ENCODE data around the gene GRIP2.

GRIP2 gene

DNA sequence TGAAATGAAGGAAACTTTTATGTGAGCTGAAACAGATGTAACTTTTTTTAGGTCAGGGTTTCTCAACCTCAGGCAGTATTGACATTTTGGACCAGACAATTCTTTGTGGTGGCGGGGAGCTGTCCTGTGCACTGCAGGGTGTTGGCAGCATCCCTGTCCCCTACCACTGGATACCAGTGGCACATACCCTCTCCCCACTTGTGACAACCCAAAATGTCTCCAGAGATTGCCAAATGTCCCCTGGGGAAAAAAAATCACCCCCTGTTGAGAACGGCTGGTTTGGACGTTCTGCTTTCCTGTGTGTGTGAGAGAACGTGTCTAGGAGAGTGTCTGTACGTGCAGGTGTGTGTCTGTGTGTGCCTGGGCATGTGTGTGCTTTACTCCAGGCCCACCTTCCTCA is 30.7 kb upstream of the GRIP2 start:
- Histone ChIP-seq H3K27me3 (ENCODE audit: insufficient read depth, low read length, poor library complexity) (no peaks in the 10 kb centered on the region), H3K18ac (ENCODE audit: low read length) (no peak overlapping the region), H3K23ac (ENCODE audit: low read length) (no peak overlapping the region), H3K79me2 (ENCODE audit: control insufficient read depth, insufficient read depth, low read length) (no peaks in the 10 kb centered on the region), H3K27ac (ENCODE audit: low read depth, low read length) (no peak overlapping the region), H3K4ac (ENCODE audit: low read depth, low read length) (no peak overlapping the region), H3K4me1 (ENCODE audit: control insufficient read depth, low read depth, low read length) (no peaks in the 10 kb centered on the region), H3K56ac (ENCODE audit: low read length) (no peak overlapping the region), H3K4me2 (ENCODE audit: low read length) (no peak overlapping the region), H4K8ac (ENCODE audit: low read depth, low read length) (no peak overlapping the region), H2BK5ac (ENCODE audit: low read length) (no peak overlapping the region), H2BK15ac (replicated peaks; ENCODE audit: low read depth) (no peak overlapping the region), H2AK5ac (ENCODE audit: low read length) (no peak overlapping the region), H4K5ac (ENCODE audit: low read length) (no peak overlapping the region), H2BK120ac (ENCODE audit: low read depth, low read length) (no peak overlapping the region), H3K36me3 (ENCODE audit: control insufficient read depth, insufficient read depth, low read length) (no peaks in the 10 kb centered on the region), H3K9ac (ENCODE audit: low read length) (no peak overlapping the region), H3K4me3 (ENCODE audit: low read length) (no peak overlapping the region), H3K79me1 (ENCODE audit: low read length) (no peaks in the 10 kb centered on the region)
- DNase-seq, result no peak
- WGBS (ENCODE audit: extremely low coverage, insufficient coverage, low lambda C conversion rate), result no CpG with 5 or more reads among the region's 5 CpGs

DNA sequence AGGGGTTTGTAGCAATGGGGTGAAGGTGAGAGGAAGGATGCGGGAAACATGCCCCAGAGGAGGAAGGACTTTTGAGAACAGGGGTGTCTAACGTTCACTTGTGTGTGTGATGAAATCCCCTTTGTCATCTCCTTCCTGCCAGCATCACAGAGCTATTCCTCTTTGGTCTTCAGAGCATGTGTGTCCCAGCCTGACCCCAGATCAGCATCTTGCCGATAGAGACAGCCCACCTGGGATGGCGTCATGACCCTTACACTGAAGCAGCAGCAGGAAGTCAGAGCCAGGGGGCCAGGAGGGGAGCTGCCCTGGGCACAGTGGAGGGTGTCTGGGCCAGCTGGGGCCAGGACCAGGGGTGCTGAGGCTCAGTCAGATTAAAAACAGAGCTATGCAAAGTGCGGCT is 29.9 kb upstream of the GRIP2 start:
- WGBS (ENCODE audit: extremely low coverage, insufficient coverage, low lambda C conversion rate), result no CpG with 5 or more reads among the region's 5 CpGs
- no peak overlapping the region for H3K56ac ChIP-seq (ENCODE audit: low read length)
- H3K9ac ChIP-seq (ENCODE audit: low read length), result no peak overlapping the region
- H3K4me3 ChIP-seq (ENCODE audit: low read length), result no peak overlapping the region
- no peak overlapping the region for H3K23ac ChIP-seq (ENCODE audit: low read length)
- no peaks in the 10 kb centered on the region for H3K4me1 ChIP-seq (ENCODE audit: control insufficient read depth, low read depth, low read length)
- no peak overlapping the region for H2BK15ac ChIP-seq (replicated peaks; ENCODE audit: low read depth)
- H3K27ac ChIP-seq (ENCODE audit: low read depth, low read length), result no peak overlapping the region
- no peak overlapping the region for H2BK120ac ChIP-seq (ENCODE audit: low read depth, low read length)
- no peak overlapping the region for H3K4me2 ChIP-seq (ENCODE audit: low read length)
- H4K5ac ChIP-seq (ENCODE audit: low read length), result no peak overlapping the region
- no peaks in the 10 kb centered on the region for H3K27me3 ChIP-seq (ENCODE audit: insufficient read depth, low read length, poor library complexity)
- H3K18ac ChIP-seq (ENCODE audit: low read length), result no peak overlapping the region
- H3K79me2 ChIP-seq (ENCODE audit: control insufficient read depth, insufficient read depth, low read length), result no peaks in the 10 kb centered on the region
- DNase-seq, result no peak
- H3K4ac ChIP-seq (ENCODE audit: low read depth, low read length), result no peak overlapping the region
- H2AK5ac ChIP-seq (ENCODE audit: low read length), result no peak overlapping the region
- H3K79me1 ChIP-seq (ENCODE audit: low read length), result no peaks in the 10 kb centered on the region
- no peak overlapping the region for H2BK5ac ChIP-seq (ENCODE audit: low read length)
- H3K36me3 ChIP-seq (ENCODE audit: control insufficient read depth, insufficient read depth, low read length), result no peaks in the 10 kb centered on the region
- H4K8ac ChIP-seq (ENCODE audit: low read depth, low read length), result no peak overlapping the region

DNA sequence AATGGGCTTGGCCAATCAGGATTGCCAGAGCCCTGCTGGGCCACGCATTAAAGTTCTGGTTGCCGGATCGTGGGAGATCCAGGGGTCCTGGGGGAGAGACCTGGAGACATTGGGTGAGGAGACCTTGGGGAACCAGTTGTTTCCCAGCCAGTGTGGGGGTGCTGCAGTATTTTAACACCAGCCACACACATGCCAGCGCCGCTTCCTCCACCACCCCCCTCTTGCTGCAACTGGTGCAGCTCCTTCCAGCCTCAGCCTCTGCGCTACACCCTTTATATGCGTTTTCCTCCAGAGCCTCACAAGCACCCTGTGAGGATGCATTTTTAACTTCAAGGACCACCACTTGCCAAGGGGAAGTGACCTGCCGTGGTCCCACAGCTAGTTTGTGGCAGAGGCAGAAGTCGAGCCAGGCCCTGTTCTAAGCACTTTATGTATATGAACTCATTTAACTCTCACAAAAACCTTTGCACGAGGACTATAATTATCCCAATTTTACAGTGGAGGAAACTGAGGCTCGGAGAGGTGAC is 29.4 kb upstream of the GRIP2 start:
- Histone ChIP-seq H3K36me3 (ENCODE audit: control insufficient read depth, insufficient read depth, low read length) (no peaks in the 10 kb centered on the region), H3K27ac (ENCODE audit: low read depth, low read length) (no peak overlapping the region), H3K23ac (ENCODE audit: low read length) (no peak overlapping the region), H3K4me2 (ENCODE audit: low read length) (no peak overlapping the region), H3K4me3 (ENCODE audit: low read length) (no peak overlapping the region), H3K79me2 (ENCODE audit: control insufficient read depth, insufficient read depth, low read length) (no peaks in the 10 kb centered on the region), H3K9ac (ENCODE audit: low read length) (no peak overlapping the region), H3K56ac (ENCODE audit: low read length) (no peak overlapping the region), H2BK15ac (replicated peaks; ENCODE audit: low read depth) (no peak overlapping the region), H3K27me3 (ENCODE audit: insufficient read depth, low read length, poor library complexity) (no peaks in the 10 kb centered on the region), H2AK5ac (ENCODE audit: low read length) (no peak overlapping the region), H3K79me1 (ENCODE audit: low read length) (no peaks in the 10 kb centered on the region), H2BK120ac (ENCODE audit: low read depth, low read length) (no peak overlapping the region), H4K8ac (ENCODE audit: low read depth, low read length) (no peak overlapping the region), H4K5ac (ENCODE audit: low read length) (no peak overlapping the region), H2BK5ac (ENCODE audit: low read length) (no peak overlapping the region), H3K4me1 (ENCODE audit: control insufficient read depth, low read depth, low read length) (no peaks in the 10 kb centered on the region), H3K18ac (ENCODE audit: low read length) (no peak overlapping the region), H3K4ac (ENCODE audit: low read depth, low read length) (no peak overlapping the region)
- no CpG with 5 or more reads among the region's 11 CpGs for WGBS (ENCODE audit: extremely low coverage, insufficient coverage, low lambda C conversion rate)
- no peak for DNase-seq

DNA sequence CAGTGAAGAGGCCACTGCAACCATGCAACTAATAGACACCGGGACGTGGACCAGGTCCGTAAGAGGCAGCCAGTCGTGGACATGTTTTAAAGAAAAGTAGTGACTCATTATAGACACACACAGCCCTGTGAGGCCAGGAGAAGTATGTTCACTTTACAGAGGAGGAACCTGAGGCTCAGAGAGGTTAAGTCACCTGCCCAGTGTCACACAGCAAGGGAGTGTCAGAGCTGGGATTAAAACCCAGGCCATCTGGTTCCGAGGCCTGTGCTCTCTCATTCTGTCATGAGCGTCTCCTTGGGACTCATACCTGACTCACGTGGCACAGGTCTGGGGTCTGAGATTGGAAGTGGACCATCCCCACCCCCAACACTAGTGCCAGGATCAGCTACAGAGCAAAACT is 28.1 kb upstream of the GRIP2 start:
- Histone ChIP-seq H3K18ac (ENCODE audit: low read length) (no peak overlapping the region), H3K36me3 (ENCODE audit: control insufficient read depth, insufficient read depth, low read length) (no peaks in the 10 kb centered on the region), H3K79me1 (ENCODE audit: low read length) (no peaks in the 10 kb centered on the region), H3K23ac (ENCODE audit: low read length) (no peak overlapping the region), H3K9ac (ENCODE audit: low read length) (no peak overlapping the region), H4K8ac (ENCODE audit: low read depth, low read length) (no peak overlapping the region), H3K4ac (ENCODE audit: low read depth, low read length) (no peak overlapping the region), H3K79me2 (ENCODE audit: control insufficient read depth, insufficient read depth, low read length) (no peaks in the 10 kb centered on the region), H3K27me3 (ENCODE audit: insufficient read depth, low read length, poor library complexity) (no peaks in the 10 kb centered on the region), H2AK5ac (ENCODE audit: low read length) (no peak overlapping the region), H3K27ac (ENCODE audit: low read depth, low read length) (no peak overlapping the region), H2BK15ac (replicated peaks; ENCODE audit: low read depth) (no peak overlapping the region), H3K4me3 (ENCODE audit: low read length) (no peak overlapping the region), H4K5ac (ENCODE audit: low read length) (no peak overlapping the region), H2BK5ac (ENCODE audit: low read length) (no peak overlapping the region), H3K4me1 (ENCODE audit: control insufficient read depth, low read depth, low read length) (no peaks in the 10 kb centered on the region), H3K56ac (ENCODE audit: low read length) (no peak overlapping the region), H2BK120ac (ENCODE audit: low read depth, low read length) (no peak overlapping the region), H3K4me2 (ENCODE audit: low read length) (no peak overlapping the region)
- no peak for DNase-seq
- WGBS (ENCODE audit: extremely low coverage, insufficient coverage, low lambda C conversion rate), result no CpG with 5 or more reads among the region's 7 CpGs

DNA sequence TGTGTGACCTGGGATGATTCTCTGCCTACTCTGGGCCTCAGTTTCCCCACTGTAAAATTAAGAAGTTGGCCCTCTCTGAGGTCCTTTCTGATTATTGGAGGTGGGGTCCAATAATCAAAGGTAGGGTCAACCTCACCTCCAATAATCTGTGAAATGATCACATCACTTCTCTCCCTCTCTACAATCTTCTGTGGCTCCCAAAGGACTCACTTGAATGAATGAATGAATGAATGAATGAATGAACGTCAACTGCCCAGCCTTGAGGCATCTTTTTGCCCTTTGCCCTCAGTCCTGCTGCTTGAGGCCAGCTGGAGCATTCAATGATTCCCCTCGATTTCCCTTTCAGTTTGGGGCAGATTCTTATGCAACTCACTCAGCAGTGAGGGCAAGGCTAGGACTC is 26.7 kb upstream of the GRIP2 start:
- H4K8ac ChIP-seq (ENCODE audit: low read depth, low read length), result no peak overlapping the region
- no peak overlapping the region for H2AK5ac ChIP-seq (ENCODE audit: low read length)
- H2BK15ac ChIP-seq (replicated peaks; ENCODE audit: low read depth), result no peak overlapping the region
- no peak overlapping the region for H2BK5ac ChIP-seq (ENCODE audit: low read length)
- H3K4me1 ChIP-seq (ENCODE audit: control insufficient read depth, low read depth, low read length), result no peaks in the 10 kb centered on the region
- no peak overlapping the region for H3K9ac ChIP-seq (ENCODE audit: low read length)
- no peak overlapping the region for H3K4me3 ChIP-seq (ENCODE audit: low read length)
- no peak overlapping the region for H3K27ac ChIP-seq (ENCODE audit: low read depth, low read length)
- no peaks in the 10 kb centered on the region for H3K36me3 ChIP-seq (ENCODE audit: control insufficient read depth, insufficient read depth, low read length)
- no peaks in the 10 kb centered on the region for H3K79me2 ChIP-seq (ENCODE audit: control insufficient read depth, insufficient read depth, low read length)
- no peak overlapping the region for H3K56ac ChIP-seq (ENCODE audit: low read length)
- H3K4ac ChIP-seq (ENCODE audit: low read depth, low read length), result no peak overlapping the region
- no peak overlapping the region for H4K5ac ChIP-seq (ENCODE audit: low read length)
- H3K18ac ChIP-seq (ENCODE audit: low read length), result no peak overlapping the region
- no peak overlapping the region for H2BK120ac ChIP-seq (ENCODE audit: low read depth, low read length)
- H3K27me3 ChIP-seq (ENCODE audit: insufficient read depth, low read length, poor library complexity), result no peaks in the 10 kb centered on the region
- WGBS (ENCODE audit: extremely low coverage, insufficient coverage, low lambda C conversion rate), result no CpG with 5 or more reads among the region's 2 CpGs
- no peak overlapping the region for H3K23ac ChIP-seq (ENCODE audit: low read length)
- no peaks in the 10 kb centered on the region for H3K79me1 ChIP-seq (ENCODE audit: low read length)
- no peak overlapping the region for H3K4me2 ChIP-seq (ENCODE audit: low read length)
- no peak for DNase-seq

DNA sequence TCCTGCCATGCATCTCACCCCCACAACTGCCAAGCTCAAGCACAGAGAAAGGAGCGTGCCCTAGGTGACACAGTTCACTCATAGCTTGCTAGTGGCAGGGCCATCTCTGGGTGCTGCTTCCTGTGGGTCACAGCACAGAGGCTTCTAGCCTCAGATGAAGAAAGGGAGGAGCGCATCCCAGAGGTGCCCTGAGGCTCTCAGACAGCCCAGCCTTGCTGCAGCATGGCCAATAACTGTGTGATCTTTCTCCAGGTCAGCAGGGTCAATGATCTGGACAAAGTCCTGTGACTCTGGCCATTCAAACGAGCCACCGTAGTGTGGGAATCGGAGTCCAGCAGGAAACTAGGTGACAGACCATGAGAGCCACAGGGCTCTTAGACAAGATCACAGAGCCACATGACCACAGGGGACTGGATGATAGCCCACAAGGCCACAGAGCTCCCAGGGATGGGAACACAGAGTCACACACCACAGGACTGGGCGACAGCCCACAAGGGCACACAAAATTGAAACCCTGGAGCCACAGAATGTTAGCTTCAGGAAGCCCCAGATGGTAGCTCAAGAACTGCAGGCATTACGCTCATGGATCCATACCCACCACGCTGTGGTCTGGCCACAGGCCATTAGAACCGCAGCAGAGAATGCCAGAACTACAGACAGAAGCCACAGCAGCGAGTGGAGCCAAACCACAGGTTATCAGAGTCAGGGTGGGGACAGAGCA is 25.9 kb upstream of the GRIP2 start:
- Histone ChIP-seq H3K4me3 (ENCODE audit: low read length) (no peak overlapping the region), H3K4ac (ENCODE audit: low read depth, low read length) (no peak overlapping the region), H3K36me3 (ENCODE audit: control insufficient read depth, insufficient read depth, low read length) (no peaks in the 10 kb centered on the region), H2AK5ac (ENCODE audit: low read length) (no peak overlapping the region), H3K9ac (ENCODE audit: low read length) (no peak overlapping the region), H3K18ac (ENCODE audit: low read length) (no peak overlapping the region), H3K4me2 (ENCODE audit: low read length) (no peak overlapping the region), H3K79me1 (ENCODE audit: low read length) (no peaks in the 10 kb centered on the region), H3K27me3 (ENCODE audit: insufficient read depth, low read length, poor library complexity) (no peaks in the 10 kb centered on the region), H2BK120ac (ENCODE audit: low read depth, low read length) (no peak overlapping the region), H2BK15ac (replicated peaks; ENCODE audit: low read depth) (no peak overlapping the region), H3K23ac (ENCODE audit: low read length) (no peak overlapping the region), H4K8ac (ENCODE audit: low read depth, low read length) (no peak overlapping the region), H3K79me2 (ENCODE audit: control insufficient read depth, insufficient read depth, low read length) (no peaks in the 10 kb centered on the region), H3K56ac (ENCODE audit: low read length) (no peak overlapping the region), H3K4me1 (ENCODE audit: control insufficient read depth, low read depth, low read length) (no peaks in the 10 kb centered on the region), H2BK5ac (ENCODE audit: low read length) (no peak overlapping the region), H4K5ac (ENCODE audit: low read length) (no peak overlapping the region), H3K27ac (ENCODE audit: low read depth, low read length) (no peak overlapping the region)
- WGBS (ENCODE audit: extremely low coverage, insufficient coverage, low lambda C conversion rate), result no CpG with 5 or more reads among the region's 10 CpGs
- DNase-seq, result no peak
